Measurements from ENCODE around the gene SNRPA. TPM values are rescaled to one million over a fixed set of nuclear protein-coding genes. Genes with fewer than 3 reads are reported as not detected.
A peak's percentile ranks its signal among the peaks of the same experiment; 100 is the strongest.

SNRPA gene
- total and polyA plus RNA-seq, 7 donors = 21.5 to 43.6 (median 32.1) TPM

DNA sequence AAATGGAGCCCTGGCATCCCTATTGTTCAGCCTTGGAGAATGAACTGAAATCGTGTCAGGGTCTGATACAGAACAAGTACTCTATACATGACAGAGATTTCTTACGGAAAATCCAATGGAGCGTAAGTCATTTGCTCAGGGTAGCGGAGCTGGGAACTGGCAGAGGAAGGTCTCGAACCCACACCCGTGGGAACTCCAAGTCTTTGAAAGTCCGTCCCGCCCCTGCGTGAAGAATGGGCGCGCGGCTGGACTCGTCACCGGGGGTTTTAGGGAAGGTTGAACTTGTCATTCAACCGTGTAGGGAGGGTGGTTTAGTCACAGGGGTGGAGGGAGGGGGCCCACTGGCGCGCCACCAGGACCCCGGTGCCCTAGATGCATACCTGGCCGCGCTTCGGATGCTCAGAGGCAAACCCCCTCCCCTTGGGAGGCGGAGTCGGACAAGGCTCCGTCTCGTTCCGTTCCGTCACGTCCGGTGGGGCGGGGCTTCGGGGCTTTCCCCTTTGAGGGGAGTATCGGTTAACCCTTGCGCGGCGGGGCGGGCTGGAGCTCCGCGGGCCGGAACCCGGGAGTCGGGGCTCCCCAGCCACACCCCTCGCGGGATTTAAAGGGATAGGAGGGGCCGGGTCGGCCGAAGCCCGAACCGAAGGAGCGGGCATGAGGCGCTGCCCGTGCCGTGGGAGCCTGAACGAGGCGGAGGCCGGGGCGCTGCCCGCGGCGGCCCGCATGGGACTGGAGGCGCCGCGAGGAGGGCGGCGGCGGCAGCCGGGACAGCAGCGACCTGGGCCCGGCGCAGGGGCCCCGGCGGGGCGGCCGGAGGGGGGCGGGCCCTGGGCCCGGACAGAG lies 34.3 kb upstream of the SNRPA start, which contains the start of the genes COQ8B and ITPKC:
COQ8B (minus strand) TSS at position 405 of the 843 bp plus-strand sequence. CDS start 2,254 bp downstream, outside the sequence.
ITPKC (plus strand) TSS at position 631 of the 843 bp plus-strand sequence; CDS start at position 655, 24 bp downstream.
- peak; percentile 81 to 86 (median 82) for ATAC-seq
- no peaks in the 10 kb centered on the region for H3K9me3 ChIP-seq
- 1% methylated on average over 61 to 76 of the region's 76 CpGs for WGBS, 3 donors
- peak; percentile 32 for TF ChIP-seq CTCF (IDR thresholded peaks at IDR 0.05)
- H3K4me3 ChIP-seq = peak within 1 kb of the TSS; percentile 76
- H3K36me3 ChIP-seq (ENCODE audit: insufficient read depth in 1 of 2, low read depth in 1 of 2) = peaks cover 0 to 18% of the 10 kb centered on the region in 2 donors
- no peaks in the 10 kb centered on the region for H3K27me3 ChIP-seq (ENCODE audit: insufficient read depth in 3 of 3, low read length in 2 of 3)
- intact Hi-C loops (cut with DNase I) = loop anchor here in 1 of 2 donors (5.0 kb wide), 2 partner anchors 36 to 91 kb away; partner anchors contain the start of genes ACTMAP and SNRPA
- peak; percentile 100 for DNase-seq
- H3K4me1 ChIP-seq = peaks cover 37% of the 10 kb centered on the region
- peak within 1 kb of the TSS; percentile 96 for H3K27ac ChIP-seq

DNA sequence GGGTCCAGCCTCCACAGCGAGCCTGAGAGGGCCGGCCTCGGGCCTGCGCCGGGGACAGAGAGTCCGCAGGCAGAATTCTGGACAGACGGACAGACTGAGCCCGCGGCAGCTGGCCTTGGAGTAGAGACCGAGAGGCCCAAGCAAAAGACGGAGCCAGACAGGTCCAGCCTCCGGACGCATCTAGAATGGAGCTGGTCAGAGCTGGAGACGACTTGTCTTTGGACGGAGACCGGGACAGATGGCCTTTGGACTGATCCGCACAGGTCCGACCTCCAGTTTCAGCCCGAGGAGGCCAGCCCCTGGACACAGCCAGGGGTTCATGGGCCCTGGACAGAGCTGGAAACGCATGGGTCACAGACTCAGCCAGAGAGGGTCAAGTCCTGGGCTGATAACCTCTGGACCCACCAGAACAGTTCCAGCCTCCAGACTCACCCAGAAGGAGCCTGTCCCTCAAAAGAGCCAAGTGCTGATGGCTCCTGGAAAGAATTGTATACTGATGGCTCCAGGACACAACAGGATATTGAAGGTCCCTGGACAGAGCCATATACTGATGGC lies 33.6 kb upstream of the SNRPA start:
- Histone ChIP-seq H3K27me3 (ENCODE audit: insufficient read depth in 3 of 3, low read length in 2 of 3) (no peaks in the 10 kb centered on the region), H3K4me3 (peak overlapping the region; percentile 76), H3K36me3 (ENCODE audit: insufficient read depth in 1 of 2, low read depth in 1 of 2) (peaks cover 0 to 15% of the 10 kb centered on the region in 2 donors), H3K9me3 (no peaks in the 10 kb centered on the region), H3K4me1 (peaks cover 42% of the 10 kb centered on the region), H3K27ac (peak overlapping the region; percentile 96)
- DNase-seq (no peak), ATAC-seq (no peak)
- WGBS, 3 donors = 0% methylated on average over 20 of the region's 20 CpGs
- intact Hi-C loops (cut with DNase I) = loop anchor here in 1 of 2 donors (5.0 kb wide), 2 partner anchors 35 to 90 kb away; partner anchors contain the start of genes ACTMAP and SNRPA
- TF ChIP-seq CTCF (IDR thresholded peaks at IDR 0.05) = no peak

GRCh38 chr19:40717880-40718773 lies 32.9 kb upstream of the SNRPA start:
- no peaks in the 10 kb centered on the region for H3K9me3 ChIP-seq
- no peaks in the 10 kb centered on the region for H3K27me3 ChIP-seq (ENCODE audit: insufficient read depth in 3 of 3, low read length in 2 of 3)
- DNase-seq = peak in 1 of 2 donors; percentile 58
- peak overlapping the region; percentile 76 for H3K4me3 ChIP-seq
- intact Hi-C loops (cut with DNase I) = loop anchor here in 1 of 2 donors (5.0 kb wide), 2 partner anchors 34 to 89 kb away; partner anchors contain the start of genes ACTMAP and SNRPA
- peaks cover 0 to 9% of the 10 kb centered on the region in 2 donors for H3K36me3 ChIP-seq (ENCODE audit: insufficient read depth in 1 of 2, low read depth in 1 of 2)
- peaks cover 43% of the 10 kb centered on the region for H3K4me1 ChIP-seq
- WGBS, 3 donors = 33 to 42% (median 39%) methylated on average over 18 to 20 of the region's 20 CpGs
- no peak for TF ChIP-seq CTCF (IDR thresholded peaks at IDR 0.05)
- no peak for ATAC-seq
- H3K27ac ChIP-seq = peak overlapping the region; percentile 96

GRCh38 chr19:40718774-40719391 lies 32.1 kb upstream of the SNRPA start:
- Histone ChIP-seq H3K27me3 (ENCODE audit: insufficient read depth in 3 of 3, low read length in 2 of 3) (no peaks in the 10 kb centered on the region), H3K4me3 (peak overlapping the region; percentile 76), H3K9me3 (no peaks in the 10 kb centered on the region), H3K27ac (peak overlapping the region; percentile 96), H3K36me3 (ENCODE audit: insufficient read depth in 1 of 2, low read depth in 1 of 2) (peaks cover 2 to 14% of the 10 kb centered on the region in 2 donors), H3K4me1 (peaks cover 43% of the 10 kb centered on the region)
- 2 to 6% (median 4%) methylated on average over 16 of the region's 16 CpGs for WGBS, 3 donors
- DNase-seq = peak; percentile 75 to 88
- ATAC-seq = peak in 3 of 4 donors; percentile 16 to 62 (median 47)
- intact Hi-C loops (cut with DNase I) = loop anchor here in 1 of 2 donors (5.0 kb wide), 2 partner anchors 33 to 88 kb away; partner anchors contain the start of genes ACTMAP and SNRPA
- TF ChIP-seq CTCF (IDR thresholded peaks at IDR 0.05) = no peak

Measured in psoas muscle (tissue), 8 donors.